Heart right ventricle (tissue), 16 donors: ENCODE measurements around the gene GRID1. TPM values are rescaled to one million over a fixed set of nuclear protein-coding genes. Genes with fewer than 3 reads are reported as not detected.

ENCODE experiments used
- ATAC-seq, 8 donors: fragments of 200-7000 bp; cut with Tn5 transposase; one replicate each; pipeline ENCODE4 v1.9.1; 2020; ENCODE audit warnings: mild to moderate bottlenecking in 8 of 8, moderate library complexity in 8 of 8, moderate number of reproducible peaks in 1 of 8
- DNase-seq, 2 donors: peaks; one replicate each; pipeline ENCODE4 v3.0.0-alpha.2; 2020
- H3K27ac ChIP-seq, 10 donors: fragments of 200-600 bp; sonication (generic) in 2 of 10; one replicate each; pipeline versions ENCODE4 v1.5.0 to v1.8.0; 2020 to 2022; ENCODE audit warnings: mild to moderate bottlenecking in 3 of 10
- H3K27me3 ChIP-seq, 7 donors: fragments of 200-600 bp; one replicate each; pipeline ENCODE4 v1.8.0; 2021 to 2022; ENCODE audit warnings: mild to moderate bottlenecking in 2 of 7
- H3K36me3 ChIP-seq, 9 donors: fragments of 200-600 bp; sonication (generic) in 1 of 9; one replicate each; pipeline versions ENCODE4 v1.5.0 to v1.8.0; 2020 to 2022; ENCODE audit warnings: mild to moderate bottlenecking in 2 of 9
- H3K4me1 ChIP-seq, 9 donors: fragments of 200-600 bp; sonication (generic) in 1 of 9; one replicate each; pipeline versions ENCODE4 v1.5.0 to v1.8.0; 2020 to 2022; ENCODE audit warnings: mild to moderate bottlenecking in 4 of 9
- H3K4me3 ChIP-seq, 10 donors: fragments of 200-600 bp; sonication (generic) in 2 of 10; one replicate each; pipeline versions ENCODE4 v1.5.0 to v1.8.0; 2020 to 2022; ENCODE audit warnings: mild to moderate bottlenecking in 7 of 10, moderate library complexity in 2 of 10
- H3K9me3 ChIP-seq, 11 donors: fragments of 200-600 bp in 10 of 11; sonication (generic) in 2 of 11; one replicate each; pipeline versions ENCODE4 v1.5.0 to v1.8.0; 2013 to 2022; ENCODE audit warnings: mild to moderate bottlenecking in 2 of 11, control low read depth in 1 of 11, moderate library complexity in 1 of 11
- CTCF ChIP-seq, 9 donors: fragments of 200-600 bp; sonication (generic) in 2 of 9; IDR thresholded peaks; one replicate each; pipeline versions ENCODE4 v1.5.0 to v1.8.0; 2021 to 2022; ENCODE audit warnings: antibody characterized with exemption in 9 of 9, mild to moderate bottlenecking in 5 of 9, moderate library complexity in 1 of 9
- WGBS, 2 donors: extraction: QIAGEN DNeasy Blood & Tissue Kit; methylation state at CpG; one replicate each; pipeline ENCODE4 v1.1.7; 2013; ENCODE audit warnings: inconsistent platforms in 1 of 2; 5-methylcytosine and 5-hydroxymethylcytosine counted together
- intact Hi-C, 10 donors: fragments of 100-400 bp; cut with DNase I; formaldehyde crosslinking; loops; one replicate each; pipeline versions ENCODE4 v1.11.1 to v1.14.2; 2022
- polyA plus RNA-seq, 2 donors: library from polyadenylated mRNA; stranded (reverse); fragments of 200-250 nt; gene quantifications; one replicate each; pipeline ENCODE4 v1.2.3, GENCODE V29; 2013
- total RNA-seq, 10 donors: library from RNA; stranded (reverse); fragmentation: NEBNext Ultra II Directional in 3 of 10; extraction: Animal tissue kit (Norgen Biotek cat#: 25700) in 3 of 10; gene quantifications; one replicate each; pipeline versions ENCODE4 v1.2.1 to v1.2.4, GENCODE V29; 2021 to 2023
- donor health status: Arrhythmogenic right ventricular cardiomyopathy.
- donor health status: ischemic (EF 13 %, LVEDD 7.1; RV severe dilation, severe dysfunction).
- donor health status: healthy with polysubstance abuse.
- donor health status: DM: no; HTN: yes; CAD: no.
- donor health status: DM: no; HTN: no; CAD: no.
- donor health status: ischemic (EF 25% LVEDD 6.9; RV normal size, moderate dysfunction).
- donor health status: ischemic (EF 25% LVEDD 5.7; RV mildly dilated, moderate dysfunction).
- donor health status: healthy.
- donor health status: DM: yes; HTN: yes; CAD: no.
- donor health status: Ischemic cardiomyopathy.
- donor health status: ischemic (EF 35%, LVEDD 5.7; RV mildly dilated, moderate dysfunction).
- donor health status: nonischemic (EF 11% LVEDD 7.7; RV severe dilation, severe dysfunction).
- donor health status: DM: yes; HTN: yes; CAD: no.
- donor health status: PGD.
- donor health status: ischemic (EF 29% LVEDD 5.4; RV normal size, mild dysfunction).
- donor health status: nonischemic (EF 23%, LVEDD 6.1; RV moderate dilation, normal function).

The GRID1 gene
- total and polyA plus RNA-seq, 12 donors, result 0.44 to 3.4 (median 1.5) TPM

- TF ChIP-seq CTCF (IDR thresholded peaks at IDR 0.05), result no peak
- H3K4me1 ChIP-seq, result peaks cover 0 to 12% (median 2%) of the 10 kb centered on the region in 9 donors
- intact Hi-C loops, result loop anchor here in 7 of 10 donors (5.0 to 10.0 kb wide), 3 partner anchors 575 to 590 kb away; no protein-coding TSS in a partner anchor
- H3K27me3 ChIP-seq, result no peaks in the 10 kb centered on the region
- no peak overlapping the region for H3K4me3 ChIP-seq
- 85 to 87% methylated on average over 5 of the region's 5 CpGs for WGBS, 2 donors
- DNase-seq (no peak), ATAC-seq (no peak)
- no peak overlapping the region for H3K27ac ChIP-seq
- H3K9me3 ChIP-seq, result no peaks in the 10 kb centered on the region
- H3K36me3 ChIP-seq, result no peaks in the 10 kb centered on the region
Measured at GRCh38 chr10:85787393-85787792, 579.2 kb downstream of the GRID1 start.

- H3K27ac ChIP-seq, result no peak overlapping the region
- intact Hi-C loops, result loop anchor here in 7 of 10 donors (5.0 to 10.0 kb wide), 3 partner anchors 576 to 591 kb away; no protein-coding TSS in a partner anchor
- H3K36me3 ChIP-seq, result no peaks in the 10 kb centered on the region
- H3K9me3 ChIP-seq, result no peaks in the 10 kb centered on the region
- ATAC-seq, result peak in 6 of 8 donors; percentile 61 to 76 (median 67)
- H3K4me3 ChIP-seq, result no peak overlapping the region
- peaks cover 0 to 8% (median 0%) of the 10 kb centered on the region in 9 donors for H3K4me1 ChIP-seq
- 63% methylated on average over 10 of the region's 10 CpGs for WGBS, 2 donors
- no peaks in the 10 kb centered on the region for H3K27me3 ChIP-seq
- TF ChIP-seq CTCF (IDR thresholded peaks at IDR 0.05), result peak in 8 of 9 donors; percentile 25 to 57 (median 47)
- DNase-seq, result no peak
Measured at GRCh38 chr10:85786401-85786899, 580.1 kb downstream of the GRID1 start.

DNA sequence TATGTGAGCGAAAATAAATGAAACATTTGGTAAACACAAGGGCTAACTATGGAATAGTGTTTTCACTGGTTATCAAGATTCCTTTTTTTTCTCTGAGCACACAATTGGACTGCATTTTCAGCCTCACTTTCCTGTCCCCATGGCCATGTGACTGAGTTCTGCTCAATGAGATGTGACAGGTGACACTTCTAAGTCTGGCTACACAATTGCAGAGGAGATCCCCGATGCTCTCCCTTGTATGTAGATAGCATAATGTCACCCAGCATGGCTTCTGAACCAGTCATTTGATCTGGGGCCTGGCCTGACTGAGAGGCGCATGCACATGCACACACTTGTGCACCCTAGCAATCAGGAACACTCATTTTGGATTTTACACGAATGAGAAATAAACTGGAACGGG, 581.8 kb downstream of the GRID1 start:
- Histone ChIP-seq H3K4me3 (no peak overlapping the region), H3K4me1 (no peaks in the 10 kb centered on the region), H3K27ac (no peak overlapping the region), H3K27me3 (no peaks in the 10 kb centered on the region), H3K9me3 (no peaks in the 10 kb centered on the region), H3K36me3 (no peaks in the 10 kb centered on the region)
- no peak for DNase-seq
- ATAC-seq, result no peak
- no peak for TF ChIP-seq CTCF (IDR thresholded peaks at IDR 0.05)
- WGBS, 2 donors, result 71 to 80% methylated on average over 5 of the region's 5 CpGs
- intact Hi-C loops, result loop anchor here in 7 of 10 donors (5.0 to 10.0 kb wide), 3 partner anchors 578 to 593 kb away; no protein-coding TSS in a partner anchor

DNA sequence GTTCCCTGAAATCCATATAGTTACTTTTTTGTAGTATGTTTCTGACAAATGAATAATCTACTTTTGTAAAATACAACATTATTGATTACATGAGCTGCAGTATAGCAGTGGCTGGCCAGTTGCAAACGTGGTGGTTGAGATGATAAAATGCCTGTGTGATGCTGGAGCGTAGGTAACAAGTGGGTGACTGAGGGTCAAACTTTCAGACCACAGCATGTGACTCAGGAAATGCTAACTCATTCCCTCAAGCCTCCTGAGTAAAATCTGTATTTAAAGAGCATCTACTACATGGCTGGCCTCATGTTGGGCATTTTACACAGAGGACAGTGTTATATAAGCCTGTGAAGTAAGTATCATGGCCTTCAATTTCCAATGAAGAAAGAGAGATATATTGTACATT, 585.2 kb downstream of the GRID1 start:
- Histone ChIP-seq H3K9me3 (no peaks in the 10 kb centered on the region), H3K36me3 (no peaks in the 10 kb centered on the region), H3K4me3 (no peak overlapping the region), H3K27ac (no peak overlapping the region), H3K4me1 (no peaks in the 10 kb centered on the region), H3K27me3 (no peaks in the 10 kb centered on the region)
- intact Hi-C loops, result loop anchor here in 3 of 10 donors (10.0 kb wide), 1 partner anchor 593 kb away; no protein-coding TSS in a partner anchor
- 87 to 90% methylated on average over 2 of the region's 2 CpGs for WGBS, 2 donors
- DNase-seq (no peak), ATAC-seq (no peak)
- TF ChIP-seq CTCF (IDR thresholded peaks at IDR 0.05), result no peak
